IPS DF 4.7 (cell line): ENCODE results near the gene TSPAN14.

Source experiments
- DNase-seq: peaks from one replicate; pipeline ENCODE4 v3.0.0-alpha.2; 2013; ENCODE audit warnings: low spot score; ENCODE audit errors: extremely low read depth

Gene TSPAN14

DNA sequence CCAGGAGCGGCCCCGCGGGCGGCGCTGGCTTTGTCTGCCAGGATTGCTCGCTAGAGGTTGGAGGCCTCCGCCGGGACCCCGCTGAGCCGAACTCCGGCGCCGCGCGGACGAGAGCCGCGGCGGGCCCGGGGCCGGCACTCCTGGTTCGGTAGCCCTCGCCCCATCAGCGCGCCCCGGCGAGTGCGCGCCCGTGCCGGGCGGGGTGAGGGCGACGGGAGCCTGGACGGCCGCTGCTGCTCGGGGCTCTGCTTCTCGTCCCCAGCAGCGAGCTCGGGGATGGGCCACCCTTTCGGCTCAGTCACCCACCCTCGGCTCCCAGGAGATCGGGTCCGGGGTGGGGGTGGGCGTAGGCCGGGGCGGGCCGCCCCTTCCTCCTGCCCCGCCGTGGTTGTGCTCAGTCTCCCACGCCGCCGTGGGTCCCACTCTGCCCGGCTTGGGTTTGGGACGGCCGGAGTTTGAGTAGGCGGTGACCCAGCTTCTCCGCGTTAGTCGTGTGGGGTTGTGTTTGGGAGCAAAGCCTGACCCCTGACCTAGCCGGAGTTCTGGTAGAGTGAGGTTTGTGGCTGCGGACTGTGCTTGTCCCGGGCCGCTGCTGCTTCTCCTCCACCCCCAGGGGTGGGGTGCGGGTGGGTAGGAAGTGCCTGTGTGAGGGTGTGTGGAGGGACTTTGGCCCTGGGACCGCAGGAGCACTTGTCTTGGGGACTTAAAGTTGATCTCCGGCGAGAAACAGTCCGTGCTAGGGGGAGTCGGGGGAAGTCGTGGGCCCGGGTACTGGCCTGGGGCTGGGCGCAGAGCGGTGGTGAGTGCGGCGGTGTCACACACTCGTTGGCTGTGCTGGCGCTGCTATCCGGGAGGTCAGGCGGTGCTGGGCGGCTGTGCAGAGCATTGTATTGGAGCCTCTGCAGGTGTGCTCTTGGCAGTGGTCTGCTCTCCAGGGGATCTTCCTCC lies 677 bp downstream of the TSPAN14 start:
- DNase-seq, result no peak

DNA sequence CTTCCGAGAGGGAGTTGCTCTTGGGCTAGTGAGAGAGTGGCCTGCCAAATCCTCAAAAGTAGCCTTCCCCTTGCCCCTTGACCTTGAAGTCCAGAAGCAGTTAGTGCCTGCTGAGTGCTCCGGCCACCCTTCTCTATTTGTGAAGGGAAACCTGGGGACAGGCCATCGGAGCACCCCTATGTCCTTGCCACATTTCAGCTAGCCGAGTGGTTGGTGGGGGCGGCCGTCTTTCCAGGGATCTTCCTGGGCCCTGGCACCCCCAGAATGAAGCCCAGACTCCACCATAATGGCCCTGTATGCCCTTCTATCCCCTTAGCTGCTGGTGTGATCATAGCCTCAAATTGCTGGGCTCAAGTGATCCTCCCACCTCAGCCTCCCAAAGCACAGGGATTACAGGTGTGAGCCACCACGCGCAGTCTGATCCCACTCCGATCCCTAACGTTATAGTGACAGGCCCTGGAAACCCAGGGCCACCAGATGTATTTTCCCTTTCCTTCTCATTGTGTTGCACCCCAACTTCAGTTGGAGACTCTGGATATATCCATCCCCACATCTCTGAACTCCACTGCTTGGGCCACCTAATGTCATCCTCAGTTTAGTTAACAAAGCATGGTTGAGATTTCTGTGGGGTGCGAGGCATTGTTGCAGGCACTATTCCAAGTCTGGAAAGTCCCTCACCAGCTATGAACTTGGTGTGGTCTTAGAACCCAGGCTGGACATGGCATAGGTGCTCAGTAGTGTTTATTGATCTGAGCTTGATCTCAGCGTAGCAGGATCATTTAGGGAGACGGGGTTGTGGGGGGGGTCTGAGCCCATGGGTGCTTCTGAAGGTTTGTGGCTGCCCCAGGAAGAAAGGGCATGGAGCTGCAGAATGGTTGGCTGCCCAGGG lies 1.6 kb downstream of the TSPAN14 start:
- DNase-seq, result no peak

DNA sequence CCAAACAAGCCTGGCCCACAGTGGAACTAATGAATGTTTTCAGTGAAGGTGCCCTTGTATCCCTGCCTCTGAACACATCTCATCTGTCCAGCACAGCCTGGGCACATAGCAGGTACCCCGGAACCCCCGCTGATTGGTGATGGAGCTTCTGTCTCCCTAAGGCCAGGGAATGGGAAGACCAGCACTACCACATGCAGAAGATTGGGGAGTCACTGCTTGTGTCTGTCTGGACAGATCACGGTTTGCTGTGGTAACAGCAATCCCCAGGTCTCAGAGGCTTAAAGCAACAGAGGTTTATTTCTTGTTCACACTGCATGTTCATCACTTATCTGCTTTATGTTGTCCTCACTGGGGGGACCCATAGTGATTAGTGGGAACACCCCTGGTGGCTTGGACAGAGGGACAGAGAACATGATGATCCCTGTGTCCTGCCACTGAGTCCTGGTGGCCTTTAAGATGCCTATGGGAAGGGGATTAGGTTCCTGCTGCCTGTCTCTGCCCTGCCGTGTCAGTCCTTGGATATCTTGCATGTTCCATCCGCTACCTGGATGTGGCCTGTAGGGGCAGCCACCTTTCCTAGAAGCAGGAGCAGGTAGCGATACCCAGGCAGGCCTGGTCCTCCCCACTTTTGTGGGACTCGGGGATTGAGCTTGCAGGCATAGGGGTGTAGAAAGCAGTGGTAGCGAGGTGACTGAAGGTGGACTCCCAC lies 3.6 kb downstream of the TSPAN14 start:
- DNase-seq, result no peak

DNA sequence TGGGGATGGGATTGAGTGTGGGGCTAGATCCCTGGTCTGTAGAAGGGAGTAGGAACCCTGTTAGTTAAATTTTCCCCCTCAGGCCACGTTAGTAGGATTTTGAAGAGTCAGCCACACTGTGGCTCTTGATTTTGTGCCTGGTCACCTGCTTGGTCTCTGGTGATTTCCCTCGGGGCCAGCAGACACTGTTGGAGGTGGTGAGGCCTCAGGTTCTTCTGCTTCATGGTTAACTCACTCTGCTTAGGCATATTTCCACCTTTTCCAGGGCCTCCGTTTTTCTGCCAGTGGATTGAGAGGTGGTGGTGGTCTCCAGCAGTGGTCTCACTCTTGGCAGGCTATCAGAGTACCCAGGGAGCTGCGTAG lies 4.1 kb downstream of the TSPAN14 start:
- no peak for DNase-seq

DNA sequence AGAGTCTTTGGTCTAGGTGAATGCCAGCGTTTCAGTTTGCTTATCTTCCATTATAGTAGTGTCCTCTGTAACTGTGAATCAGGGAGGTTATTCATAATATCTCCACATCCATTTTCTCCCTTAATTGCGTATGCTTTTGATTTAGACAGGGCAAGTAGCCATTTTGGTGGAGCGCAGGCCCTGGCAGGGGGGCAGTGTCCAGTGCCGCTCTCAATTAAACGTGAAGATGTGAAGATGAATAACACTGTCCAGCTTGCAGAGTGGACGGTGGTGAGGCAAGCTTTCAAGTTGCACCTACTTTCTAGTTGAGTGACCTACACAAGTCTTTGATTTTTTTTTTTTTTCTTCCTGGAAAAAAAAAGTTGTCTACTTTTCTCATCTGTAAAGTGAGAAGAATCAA lies 4.5 kb downstream of the TSPAN14 start:
- no peak for DNase-seq

DNA sequence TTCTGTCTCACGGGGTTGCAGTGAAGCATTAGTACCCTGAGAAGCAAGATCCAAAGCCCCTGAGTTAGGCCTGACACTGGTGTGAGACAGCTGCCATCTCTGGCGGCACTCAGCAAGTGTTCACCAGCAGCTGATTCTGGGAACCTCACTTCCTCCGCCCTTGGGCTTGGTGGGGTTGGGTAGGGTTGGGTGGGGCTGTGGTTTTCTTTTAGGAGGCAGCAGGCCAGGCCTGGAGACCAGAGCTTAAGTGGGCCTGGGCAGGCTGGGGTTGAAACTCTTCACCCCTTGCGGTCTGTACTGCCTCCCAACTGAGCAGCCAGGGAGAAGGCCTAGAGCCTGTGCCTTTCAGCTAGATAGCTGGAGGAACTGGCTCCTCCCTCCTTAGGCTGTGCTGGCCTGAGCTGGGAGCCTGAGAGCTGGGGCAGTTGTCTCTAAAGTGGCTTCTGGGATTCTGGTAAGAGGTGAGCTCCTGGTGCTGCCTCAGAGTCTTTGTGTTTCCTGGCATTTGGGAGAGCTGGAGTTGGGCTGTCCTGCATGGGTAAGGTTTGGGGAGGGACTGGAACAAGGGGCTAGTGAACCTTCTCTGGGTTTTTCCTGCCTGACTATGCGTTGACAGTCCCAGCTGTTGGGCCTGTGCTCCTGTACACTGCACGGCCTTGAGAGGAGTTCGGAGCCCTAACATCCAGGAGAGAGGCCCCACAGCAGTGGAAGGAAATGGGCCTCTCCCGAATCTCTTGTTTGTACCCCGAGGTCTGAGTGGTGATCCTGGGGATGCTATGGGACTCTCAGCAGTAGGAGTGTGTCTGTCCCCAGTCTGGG lies 5.1 kb downstream of the TSPAN14 start:
- no peak for DNase-seq

DNA sequence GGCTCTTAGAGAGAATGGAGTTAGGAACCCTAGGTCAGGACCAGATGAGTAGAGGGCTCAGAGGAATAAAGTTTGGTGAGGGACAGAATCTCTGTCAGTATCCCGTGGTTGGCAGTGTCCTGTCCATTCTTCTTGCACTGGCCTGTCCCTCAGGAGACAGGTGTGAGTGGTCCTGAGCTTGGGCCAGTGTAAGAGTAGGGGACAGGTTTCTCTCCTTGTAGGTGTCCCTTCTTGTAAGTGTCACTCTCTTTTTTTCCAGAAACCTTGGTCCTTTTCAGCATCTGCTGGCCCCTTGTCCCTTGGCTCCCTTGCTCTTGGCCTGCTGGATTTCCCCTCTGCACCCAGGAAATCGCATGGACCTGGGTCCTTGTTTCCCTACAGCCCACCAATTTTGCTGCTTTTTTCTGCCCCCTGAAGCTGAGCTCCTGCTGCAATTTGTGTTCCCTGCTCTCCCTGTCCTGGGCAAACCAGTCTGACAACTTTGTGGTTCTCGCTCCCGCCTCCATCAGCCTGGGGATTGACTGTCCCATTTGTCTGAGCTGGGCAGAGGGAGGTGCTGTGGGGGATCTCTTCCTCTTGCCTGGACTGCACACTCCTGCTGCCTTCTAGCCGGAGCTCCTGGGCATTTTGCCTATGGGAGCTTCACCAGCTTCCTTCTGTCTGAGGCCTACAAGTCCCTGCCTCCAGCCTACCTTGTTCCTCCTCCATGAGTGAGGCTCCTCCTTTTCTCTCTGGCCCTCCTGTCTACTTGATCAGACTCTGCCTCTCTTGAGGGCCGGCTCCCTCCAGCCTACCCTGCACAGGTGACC lies 6.5 kb downstream of the TSPAN14 start:
- DNase-seq, result no peak

DNA sequence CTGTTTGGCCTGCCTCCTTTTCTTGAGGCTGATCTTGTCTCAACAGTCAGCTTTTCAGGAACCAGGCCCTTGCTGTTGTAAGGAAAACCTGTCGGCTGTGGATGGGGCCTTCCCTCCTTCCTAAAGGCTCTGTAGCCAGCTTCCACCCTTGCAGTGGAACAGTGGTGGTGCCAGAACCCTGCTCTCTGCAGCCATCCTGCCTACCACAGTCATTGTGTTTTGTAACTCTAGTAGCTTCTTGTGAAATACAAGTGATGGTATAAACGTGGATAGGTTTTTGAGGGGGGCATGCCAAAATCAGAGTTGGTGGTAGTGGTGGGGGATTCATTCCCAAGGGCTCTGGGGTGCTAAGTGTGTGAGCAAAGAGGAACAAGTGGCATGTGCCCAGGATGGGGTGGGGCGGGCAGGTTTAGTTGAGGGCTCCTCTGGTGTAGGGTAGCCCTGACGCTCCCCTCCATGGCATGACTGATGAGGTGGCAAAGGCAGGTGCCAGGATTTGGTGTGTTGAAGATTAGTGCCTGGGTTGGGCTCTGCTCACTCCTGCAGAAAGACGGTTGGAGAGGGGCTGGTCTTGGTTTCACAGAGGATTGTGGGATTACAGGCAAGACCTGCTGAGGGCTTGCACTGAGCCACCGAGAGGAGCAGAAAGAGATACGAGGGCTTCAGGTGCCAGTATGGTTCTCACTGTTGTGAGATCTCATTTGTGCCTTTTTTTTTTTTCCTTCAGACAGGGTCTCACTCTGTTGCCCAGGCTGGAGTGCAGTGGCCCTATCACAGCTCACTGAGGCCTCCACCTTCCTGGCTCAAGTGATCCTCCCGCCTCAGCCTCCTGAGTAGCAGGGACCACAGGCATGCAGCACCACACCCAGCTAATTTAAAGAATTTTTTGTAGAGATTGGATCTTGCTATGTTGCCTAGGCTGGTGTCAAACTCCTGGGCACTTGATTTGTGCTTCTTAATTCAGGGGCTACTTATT lies 7.4 kb downstream of the TSPAN14 start:
- no peak for DNase-seq

DNA sequence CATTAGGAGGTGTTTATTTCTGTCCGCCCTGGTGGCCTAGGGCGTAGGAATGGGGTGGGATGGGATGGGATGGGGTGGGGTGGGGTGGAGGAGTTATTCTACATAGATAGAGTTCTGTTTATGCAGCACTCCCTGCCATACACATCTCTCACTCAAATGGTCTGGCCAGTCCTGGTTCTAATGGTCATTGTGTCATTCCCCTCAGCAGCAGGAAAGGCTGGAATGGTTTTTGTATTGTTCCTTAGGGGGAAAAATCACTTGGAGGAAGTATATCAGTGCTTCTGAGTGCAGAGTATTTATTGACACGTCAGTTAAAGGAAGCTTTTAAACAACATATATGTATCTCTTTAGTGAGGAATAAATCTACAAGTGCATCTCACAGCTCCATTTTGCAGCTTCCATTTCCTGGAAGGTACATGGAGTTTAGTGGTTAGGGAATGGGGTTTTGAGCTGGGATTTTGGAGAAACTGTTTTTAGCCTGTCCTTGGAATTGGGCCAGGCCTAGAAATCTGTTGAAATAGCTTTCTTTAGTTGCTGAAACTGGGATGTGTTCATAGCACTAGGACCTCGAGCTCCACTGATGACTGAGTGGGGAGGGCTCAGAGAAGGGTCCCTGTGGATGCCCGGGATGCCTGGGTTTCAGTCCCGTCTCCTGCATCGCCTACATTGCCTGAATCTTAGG lies 8.3 kb downstream of the TSPAN14 start:
- no peak for DNase-seq

DNA sequence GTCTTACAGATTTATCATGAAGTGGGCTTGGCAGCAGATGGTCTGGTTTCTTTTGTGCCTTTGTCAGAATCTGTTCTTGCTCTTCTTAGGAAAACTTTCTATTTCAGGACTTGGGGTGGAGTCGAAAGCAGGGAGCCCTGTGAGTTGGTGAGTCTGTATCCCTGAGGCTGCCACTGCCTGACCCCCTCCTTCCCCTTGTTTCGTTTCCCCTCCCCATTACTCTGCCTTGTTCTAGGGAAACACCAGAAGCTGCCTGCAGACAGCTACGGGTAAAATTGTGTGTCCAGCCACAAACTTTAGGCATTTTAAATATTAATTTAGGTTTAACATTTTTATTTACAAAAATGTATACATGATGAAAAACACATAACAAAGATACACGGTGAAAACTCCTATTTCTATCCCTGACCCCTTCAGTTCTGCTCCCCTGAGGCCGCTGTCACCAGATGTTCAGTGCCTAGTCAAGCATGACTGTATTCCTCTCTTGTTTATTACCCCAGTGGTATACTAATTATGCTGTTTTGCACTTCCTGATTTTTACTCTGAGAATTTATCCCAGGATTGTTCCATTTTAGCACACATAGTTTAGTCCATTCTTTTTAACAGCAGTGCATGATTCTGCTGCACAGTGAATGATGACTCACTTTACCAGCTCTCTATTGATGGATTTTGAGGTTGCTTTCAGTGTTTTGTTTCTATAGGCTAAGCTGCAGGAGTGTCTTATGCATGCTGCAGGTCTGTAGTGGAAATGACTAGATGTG lies 9.1 kb downstream of the TSPAN14 start:
- no peak for DNase-seq

DNA sequence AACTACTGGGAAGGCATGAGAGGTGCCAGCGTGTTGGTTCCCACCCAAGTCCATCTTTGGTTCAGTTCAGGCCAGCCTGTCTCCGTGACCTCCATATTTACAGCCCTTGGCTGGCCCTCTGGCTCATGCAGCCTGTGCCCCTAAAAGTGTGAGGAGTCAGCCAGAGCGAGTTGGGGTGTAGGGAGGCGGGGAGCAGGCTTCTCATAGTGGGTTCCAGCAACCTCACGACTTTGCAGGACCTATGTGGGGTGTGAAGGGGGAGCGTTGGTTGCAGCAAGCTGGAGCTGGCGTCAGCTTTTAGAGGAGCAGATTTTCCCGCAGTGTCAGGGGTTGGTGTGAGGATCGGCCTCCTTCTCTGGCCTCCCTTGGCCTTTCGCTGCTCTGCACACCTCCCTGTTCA lies 9.8 kb downstream of the TSPAN14 start:
- no peak for DNase-seq

DNA sequence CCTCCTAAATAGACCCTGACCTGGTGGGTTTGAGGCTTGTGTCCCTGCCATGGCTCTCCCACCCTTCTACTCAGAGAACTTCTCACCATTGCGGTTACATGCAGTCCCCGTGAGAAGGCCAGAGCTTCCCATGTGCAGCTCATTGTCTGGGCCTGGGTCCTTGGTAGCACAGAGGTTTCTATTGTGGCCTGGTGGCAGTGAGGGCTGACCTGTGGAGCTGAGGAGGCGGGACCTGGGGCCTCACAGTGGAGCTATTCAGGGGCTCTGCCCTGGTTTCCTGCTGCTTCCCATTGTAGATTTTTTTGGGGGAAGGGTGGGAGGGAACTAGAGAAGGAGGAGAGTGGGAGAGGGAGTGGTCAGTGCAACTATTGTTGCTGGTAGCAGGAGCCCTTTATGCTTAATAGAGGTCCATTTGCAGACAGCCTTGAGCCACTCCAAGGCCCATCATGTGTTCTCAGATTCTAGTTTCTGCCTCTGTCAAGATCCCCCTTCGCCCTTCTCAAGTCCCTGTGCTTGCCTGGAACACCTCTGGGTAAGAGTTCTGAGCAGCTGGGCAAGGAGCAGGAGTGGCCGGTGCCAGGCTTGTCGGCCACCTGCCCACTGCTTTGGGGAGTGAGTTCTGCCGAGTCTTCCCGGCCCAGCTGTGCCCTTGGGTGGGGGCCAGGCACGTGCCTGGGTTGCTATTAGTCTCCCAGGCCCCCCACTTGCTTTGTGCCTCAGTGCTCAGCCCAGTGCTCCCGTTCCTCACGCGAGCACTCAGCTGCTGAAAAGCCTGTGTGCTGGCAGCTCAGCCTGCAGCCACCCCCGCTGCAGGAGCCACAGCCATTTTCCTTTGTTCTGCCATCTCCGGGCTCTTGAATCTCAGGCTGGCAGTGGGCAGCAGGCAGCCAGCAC lies 10.7 kb downstream of the TSPAN14 start:
- no peak for DNase-seq

DNA sequence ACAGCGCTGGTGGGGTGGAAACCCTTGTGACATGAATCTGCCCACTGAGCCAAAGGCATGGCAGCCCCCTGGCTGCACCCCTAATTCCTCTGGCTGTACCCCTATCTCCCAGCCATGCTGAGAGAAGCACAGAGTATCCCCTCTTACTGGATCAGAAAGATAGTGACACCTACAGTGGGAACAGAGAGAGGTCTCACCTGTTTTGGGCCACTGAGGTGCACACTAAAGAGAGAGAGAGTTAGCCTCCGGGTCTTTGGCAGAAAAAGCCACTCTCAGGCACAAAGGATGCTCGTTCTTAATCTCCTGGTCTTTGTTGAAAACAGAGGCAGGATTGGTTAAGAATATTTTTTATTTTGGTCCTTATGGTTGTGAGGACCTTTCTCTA lies 11.3 kb downstream of the TSPAN14 start:
- DNase-seq, result no peak

DNA sequence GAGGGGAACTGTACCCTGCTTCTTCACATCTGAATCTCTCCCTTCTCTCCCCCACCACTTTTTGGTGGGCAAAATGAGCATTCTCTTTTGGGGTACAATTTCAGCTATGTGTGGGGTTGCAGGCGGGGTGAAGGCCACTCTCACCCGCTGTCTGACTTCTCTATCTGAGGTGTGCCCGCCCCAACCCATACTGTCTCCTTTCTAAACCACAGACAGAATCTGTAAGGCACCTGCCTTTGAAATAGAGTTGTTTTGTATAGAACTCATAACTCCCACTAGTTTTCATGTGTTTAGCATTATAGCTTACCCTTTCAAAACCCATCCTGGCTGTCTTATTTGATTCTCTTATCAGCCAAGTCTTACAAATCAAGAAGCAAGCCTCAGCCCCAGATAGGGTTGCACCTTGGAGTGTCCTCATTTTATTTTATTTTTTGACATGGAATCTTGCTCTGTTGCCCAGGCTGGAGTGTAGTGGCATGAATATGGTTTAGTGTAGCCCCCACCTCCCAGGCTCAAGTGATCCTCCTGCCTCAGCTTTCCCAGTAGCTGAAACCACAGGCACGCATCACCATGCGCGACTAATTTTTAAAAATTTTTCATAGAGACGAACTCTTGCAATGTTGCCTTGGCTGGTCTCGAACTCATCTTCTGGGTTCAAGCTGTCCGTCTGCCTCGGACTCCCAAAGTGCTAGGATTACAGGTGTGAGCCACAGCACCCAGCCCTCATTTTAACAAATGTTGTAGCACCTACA lies 11.9 kb downstream of the TSPAN14 start:
- DNase-seq, result no peak

DNA sequence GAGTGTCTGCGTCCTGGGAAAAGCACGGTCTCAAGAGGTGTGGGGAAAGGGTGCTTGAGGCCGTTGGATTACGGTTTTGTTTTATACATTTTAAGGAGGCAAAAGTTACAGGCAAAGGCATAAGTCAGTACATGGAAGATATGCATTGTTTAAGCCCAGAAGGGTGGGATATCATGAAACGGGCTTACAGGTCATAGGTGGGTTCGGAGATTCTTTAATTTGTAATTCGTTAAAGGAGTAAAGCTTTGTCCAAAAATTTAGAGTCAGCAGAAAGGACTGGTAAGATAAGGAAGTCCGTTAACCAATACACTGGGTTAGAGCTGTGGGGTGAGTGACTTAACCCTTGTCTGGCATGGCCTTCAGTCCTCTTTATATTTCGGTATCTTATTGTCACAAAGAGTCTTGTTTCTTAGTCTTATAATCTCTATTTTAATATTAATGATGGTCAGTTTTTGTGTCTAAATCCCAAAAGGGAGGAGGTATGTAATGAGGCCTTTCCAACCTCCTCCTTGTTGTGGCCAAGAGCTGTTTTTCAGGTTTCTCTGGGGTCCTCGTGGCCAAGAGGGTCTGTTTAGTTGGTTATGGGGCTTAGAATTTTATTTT lies 12.7 kb downstream of the TSPAN14 start:
- DNase-seq, result no peak
